PC-3 (cell line): ENCODE data around the gene SLC17A7.

Source experiments
- CTCF ChIP-seq: fragments of 300-600 bp; sonication (generic); conservative IDR thresholded peaks from 2 replicates; pipeline ENCODE4 v1.5.1; 2017; ENCODE audit warnings: antibody characterized with exemption, low read depth, mild to moderate bottlenecking, low read length
- EZH2 ChIP-seq: fragments of 300-600 bp; sonication (generic); IDR thresholded peaks from one replicate; pipeline ENCODE4 v1.6.1; 2017; ENCODE audit warnings: antibody characterized with exemption, mild to moderate bottlenecking, low read length; ENCODE audit not compliant: unreplicated experiment
- EZH2phosphoT487 ChIP-seq: fragments of 300-600 bp; sonication (generic); IDR thresholded peaks from 2 replicates; pipeline ENCODE4 v1.6.1; 2018; ENCODE audit warnings: mild to moderate bottlenecking, antibody characterized with exemption, low read length, borderline replicate concordance

GRCh38 chr19:49438261-49438660 lies 3.1 kb downstream of the SLC17A7 start:
- TF ChIP-seq CTCF (no peak), EZH2phosphoT487 (no peak), EZH2 (no peak)
